Breast epithelium (tissue), 4 donors: Measurements from ENCODE around the gene MTHFD2L. TPM values are rescaled to one million over a fixed set of nuclear protein-coding genes. Genes with fewer than 3 reads are reported as not detected.

Experiments used
- DNase-seq, 2 donors: peaks; one replicate each; pipeline ENCODE4 v3.0.0-alpha.2; 2019; ENCODE audit warnings: low spot score in 2 of 2
- H3K27ac ChIP-seq, 2 donors: fragments of 200-600 bp; sonication (generic) in 1 of 2; one replicate each; pipeline ENCODE4 v1.5.1; 2016 to 2019; ENCODE audit warnings: mild to moderate bottlenecking in 1 of 2
- H3K27me3 ChIP-seq, 2 donors: fragments of 200-600 bp; sonication (generic) in 1 of 2; one replicate each; pipeline versions ENCODE4 v1.5.1 to v1.6.0; 2017 to 2019; ENCODE audit warnings: control low read depth in 1 of 2, mild to moderate bottlenecking in 1 of 2
- H3K36me3 ChIP-seq: fragments of 200-600 bp; one replicate; pipeline ENCODE4 v1.5.1; 2019
- H3K4me1 ChIP-seq, 2 donors: fragments of 200-600 bp; sonication (generic); one replicate each; pipeline ENCODE4 v1.5.1; 2016 to 2019; ENCODE audit warnings: control low read depth in 1 of 2
- H3K4me3 ChIP-seq, 3 donors: fragments of 200-600 bp; sonication (generic); 1 replicate in 2 of 3; 2 replicates in 1 of 3; pipeline ENCODE4 v1.5.1; 2016 to 2019; ENCODE audit warnings: mild to moderate bottlenecking in 3 of 3, moderate library complexity in 2 of 3
- H3K9me3 ChIP-seq, 2 donors: fragments of 200-600 bp; sonication (generic) in 1 of 2; one replicate each; pipeline ENCODE4 v1.5.1; 2016 to 2019; ENCODE audit warnings: control low read depth in 1 of 2
- POLR2A ChIP-seq: fragments of 450-650 bp; IDR thresholded peaks from one replicate; pipeline ENCODE4 v1.6.1; 2016; ENCODE audit warnings: antibody characterized with exemption, mild to moderate bottlenecking, moderate library complexity
- POLR2AphosphoS5 ChIP-seq, 3 donors: sonication (generic); formaldehyde crosslinking; IDR thresholded peaks; one replicate each; pipeline ENCODE4 v1.6.1; 2017; ENCODE audit warnings: antibody characterized with exemption in 3 of 3
- intact Hi-C: fragments of 100-400 bp; cut with DNase I; formaldehyde crosslinking; loops from one replicate; pipeline ENCODE4 v1.15.1; 2023; ENCODE audit warnings: low total_unique reads
- total RNA-seq, 3 donors: library from RNA; depleted of rRNA; stranded (reverse); fragments of >200 nt; gene quantifications; one replicate each; pipeline ENCODE4 v1.1.0, GENCODE V29; 2016
- TF ChIP-seq, protein P1 (sequence below), 3 donors: fragments of 450-650 bp; IDR thresholded peaks; one replicate each; pipeline ENCODE4 v1.5.1; 2016 to 2017; ENCODE audit warnings: antibody characterized with exemption in 3 of 3, mild to moderate bottlenecking in 3 of 3, moderate library complexity in 3 of 3

The MTHFD2L gene
- total RNA-seq, 3 donors from 2014 or later: 20.5 to 48.1 (median 29.2) TPM

DNA sequence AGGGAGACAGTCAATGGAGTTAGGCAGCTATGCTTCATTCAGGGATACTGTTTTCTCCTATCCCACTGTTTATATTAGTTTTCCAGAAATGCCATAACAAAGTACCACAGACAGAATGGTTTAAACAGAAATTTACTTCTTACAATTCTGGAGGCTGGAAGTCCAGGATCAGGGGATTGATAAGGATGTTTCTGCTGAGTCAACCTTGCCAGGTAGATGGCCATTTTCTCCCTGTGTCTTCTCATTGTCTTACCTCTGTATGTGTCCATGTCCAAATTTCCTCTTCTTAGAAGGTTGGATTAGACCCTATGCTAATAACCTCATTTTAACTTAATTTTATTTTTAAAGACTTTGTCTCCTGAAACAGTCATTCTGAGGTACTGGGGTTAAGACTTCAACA lies 129.9 kb downstream of the MTHFD2L start:
- no peaks in the 10 kb centered on the region for H3K4me1 ChIP-seq
- no peak for DNase-seq
- no peak overlapping the region for H3K4me3 ChIP-seq
- no peaks in the 10 kb centered on the region for H3K9me3 ChIP-seq
- H3K27me3 ChIP-seq: no peaks in the 10 kb centered on the region
- no peak for TF ChIP-seq POLR2A
- TF ChIP-seq POLR2AphosphoS5 (IDR thresholded peaks at IDR 0.05): no peak
- TF ChIP-seq, protein P1, sequence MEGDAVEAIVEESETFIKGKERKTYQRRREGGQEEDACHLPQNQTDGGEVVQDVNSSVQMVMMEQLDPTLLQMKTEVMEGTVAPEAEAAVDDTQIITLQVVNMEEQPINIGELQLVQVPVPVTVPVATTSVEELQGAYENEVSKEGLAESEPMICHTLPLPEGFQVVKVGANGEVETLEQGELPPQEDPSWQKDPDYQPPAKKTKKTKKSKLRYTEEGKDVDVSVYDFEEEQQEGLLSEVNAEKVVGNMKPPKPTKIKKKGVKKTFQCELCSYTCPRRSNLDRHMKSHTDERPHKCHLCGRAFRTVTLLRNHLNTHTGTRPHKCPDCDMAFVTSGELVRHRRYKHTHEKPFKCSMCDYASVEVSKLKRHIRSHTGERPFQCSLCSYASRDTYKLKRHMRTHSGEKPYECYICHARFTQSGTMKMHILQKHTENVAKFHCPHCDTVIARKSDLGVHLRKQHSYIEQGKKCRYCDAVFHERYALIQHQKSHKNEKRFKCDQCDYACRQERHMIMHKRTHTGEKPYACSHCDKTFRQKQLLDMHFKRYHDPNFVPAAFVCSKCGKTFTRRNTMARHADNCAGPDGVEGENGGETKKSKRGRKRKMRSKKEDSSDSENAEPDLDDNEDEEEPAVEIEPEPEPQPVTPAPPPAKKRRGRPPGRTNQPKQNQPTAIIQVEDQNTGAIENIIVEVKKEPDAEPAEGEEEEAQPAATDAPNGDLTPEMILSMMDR (IDR thresholded peaks at IDR 0.05): no peak
- intact Hi-C loops: no loop called here
- no peak overlapping the region for H3K27ac ChIP-seq
- H3K36me3 ChIP-seq: no peaks in the 10 kb centered on the region

- TF ChIP-seq POLR2A (no peak), POLR2AphosphoS5 (IDR thresholded peaks at IDR 0.05) (no peak)
- TF ChIP-seq, protein P1 (IDR thresholded peaks at IDR 0.05): no peak
- Histone ChIP-seq H3K27me3 (no peaks in the 10 kb centered on the region), H3K9me3 (no peaks in the 10 kb centered on the region), H3K27ac (no peak overlapping the region), H3K36me3 (no peaks in the 10 kb centered on the region), H3K4me3 (no peak overlapping the region), H3K4me1 (no peaks in the 10 kb centered on the region)
- intact Hi-C loops: no loop called here
- DNase-seq: no peak
Measured at GRCh38 chr4:74291471-74291870, 133.6 kb downstream of the MTHFD2L start.

- Histone ChIP-seq H3K27me3 (no peaks in the 10 kb centered on the region), H3K9me3 (no peaks in the 10 kb centered on the region), H3K27ac (no peak overlapping the region), H3K4me1 (no peaks in the 10 kb centered on the region), H3K36me3 (no peaks in the 10 kb centered on the region), H3K4me3 (no peak overlapping the region)
- DNase-seq: no peak
- TF ChIP-seq POLR2AphosphoS5 (IDR thresholded peaks at IDR 0.05) (no peak), POLR2A (no peak)
- TF ChIP-seq, protein P1 (IDR thresholded peaks at IDR 0.05): no peak
- intact Hi-C loops: no loop called here
Measured at GRCh38 chr4:74292111-74292870, 134.4 kb downstream of the MTHFD2L start.

DNA sequence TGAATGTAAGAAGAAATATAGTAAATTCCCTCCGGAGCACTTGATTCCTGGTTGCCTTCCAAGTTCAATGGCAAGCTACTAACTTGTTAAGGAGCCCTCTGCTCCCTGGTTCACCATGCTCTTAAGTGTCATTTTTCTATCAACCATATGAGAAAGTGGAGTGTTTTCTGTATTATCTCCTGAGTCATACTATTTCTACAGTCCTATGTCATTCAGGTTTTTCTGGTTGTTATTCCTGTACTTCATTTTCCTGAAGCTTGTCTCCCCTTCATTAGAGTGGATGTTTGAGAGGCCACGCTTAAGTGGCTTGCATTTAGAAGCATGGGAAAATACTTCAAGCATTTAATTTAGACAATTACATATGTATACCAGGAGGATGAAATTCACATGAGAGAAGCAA lies 135.6 kb downstream of the MTHFD2L start:
- Histone ChIP-seq H3K27me3 (no peaks in the 10 kb centered on the region), H3K4me3 (no peak overlapping the region), H3K4me1 (no peaks in the 10 kb centered on the region), H3K9me3 (no peaks in the 10 kb centered on the region), H3K27ac (no peak overlapping the region), H3K36me3 (no peaks in the 10 kb centered on the region)
- intact Hi-C loops: no loop called here
- DNase-seq: no peak
- TF ChIP-seq POLR2A (no peak), POLR2AphosphoS5 (IDR thresholded peaks at IDR 0.05) (no peak)
- TF ChIP-seq, protein P1 (IDR thresholded peaks at IDR 0.05): no peak

- H3K27me3 ChIP-seq: no peaks in the 10 kb centered on the region
- no peaks in the 10 kb centered on the region for H3K36me3 ChIP-seq
- no peak for TF ChIP-seq POLR2A
- TF ChIP-seq, protein P1 (IDR thresholded peaks at IDR 0.05): no peak
- no peak for TF ChIP-seq POLR2AphosphoS5 (IDR thresholded peaks at IDR 0.05)
- intact Hi-C loops: loop anchor here (2.0 kb wide), 1 partner anchor 64 kb away; no protein-coding TSS in a partner anchor
- no peak overlapping the region for H3K27ac ChIP-seq
- no peaks in the 10 kb centered on the region for H3K4me1 ChIP-seq
- H3K4me3 ChIP-seq: no peak overlapping the region
- no peaks in the 10 kb centered on the region for H3K9me3 ChIP-seq
- no peak for DNase-seq
Measured at GRCh38 chr4:74294681-74295080, 136.8 kb downstream of the MTHFD2L start.
